NCI-H146 (cell line): ENCODE measurements around the gene ABI3BP.
"Not testable (repeated sequence)": the region's sequence is repeated elsewhere in the genome, so short reads cannot be mapped to it uniquely, and the experiment has no call there.

ENCODE experiments used
- DNase-seq: peaks from one replicate; lab custom pipeline; 2025; lab: John Stamatoyannopoulos, UW

The ABI3BP gene

DNA sequence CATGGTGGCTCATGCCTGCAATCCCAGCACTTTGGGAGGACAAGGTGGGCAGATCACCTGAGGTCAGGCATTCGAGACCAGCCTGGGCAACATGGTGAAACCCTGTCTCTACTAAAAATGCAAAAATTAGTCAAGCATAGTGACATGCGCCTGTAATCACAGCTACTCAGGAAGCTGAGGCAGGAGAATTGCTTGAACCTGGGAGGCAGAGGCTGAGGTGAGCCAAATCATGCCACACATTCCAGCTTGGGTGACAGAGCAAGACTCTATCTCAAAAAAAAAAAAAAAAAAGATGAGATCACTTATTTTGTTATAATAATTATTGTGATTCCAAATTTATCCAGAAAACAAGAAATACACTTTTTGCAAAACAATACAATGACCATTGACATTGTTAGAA is 47.1 kb downstream of the ABI3BP start:
- DNase-seq: not testable (repeated sequence)

- DNase-seq: no peak
These were observed 51.8 kb downstream of the ABI3BP start for GRCh38 chr3:100941451-100941850.

DNA sequence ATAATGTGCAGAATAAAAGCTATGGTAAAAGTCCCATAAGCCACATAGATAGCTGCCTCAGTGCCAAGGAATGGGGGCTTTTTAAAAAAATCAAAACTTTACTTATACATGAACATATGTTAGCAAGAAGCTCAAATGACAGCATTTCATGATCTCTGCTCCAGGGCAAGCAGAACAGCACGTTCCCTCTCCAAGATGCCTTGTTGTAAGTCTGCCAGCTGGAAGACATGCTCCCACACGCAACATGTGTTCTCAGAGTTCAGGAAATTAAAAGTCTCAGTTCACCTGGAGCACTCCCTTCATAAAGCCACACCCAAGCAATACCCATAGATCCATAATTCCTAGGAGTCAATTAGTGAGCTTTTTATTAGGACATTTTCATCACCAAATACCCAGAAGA is 52.2 kb downstream of the ABI3BP start:
- no peak for DNase-seq

DNA sequence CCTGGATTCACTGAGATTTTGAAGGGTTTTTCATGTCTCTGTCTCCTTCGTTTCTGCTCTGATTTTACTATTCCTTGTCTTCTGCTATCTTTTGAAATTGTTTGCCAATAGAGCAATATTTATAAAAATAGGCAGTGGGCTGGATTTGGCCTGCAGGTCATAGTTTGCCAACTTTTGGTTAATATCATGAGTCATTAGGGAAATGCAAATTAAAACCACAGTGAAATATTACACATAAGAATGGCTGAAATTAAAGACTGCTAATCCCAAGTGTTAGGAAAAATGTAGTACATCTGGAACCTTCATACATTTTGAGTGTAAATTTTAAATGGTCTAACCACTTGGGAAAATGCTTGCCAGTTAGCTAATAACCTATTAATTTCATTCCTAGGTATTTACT is 56.3 kb downstream of the ABI3BP start:
- no peak for DNase-seq

- no peak for DNase-seq
These were observed 60.7 kb downstream of the ABI3BP start for GRCh38 chr3:100932491-100932890.

GRCh38 chr3:100928638-100929428 is 64.4 kb downstream of the ABI3BP start:
- no peak for DNase-seq

DNA sequence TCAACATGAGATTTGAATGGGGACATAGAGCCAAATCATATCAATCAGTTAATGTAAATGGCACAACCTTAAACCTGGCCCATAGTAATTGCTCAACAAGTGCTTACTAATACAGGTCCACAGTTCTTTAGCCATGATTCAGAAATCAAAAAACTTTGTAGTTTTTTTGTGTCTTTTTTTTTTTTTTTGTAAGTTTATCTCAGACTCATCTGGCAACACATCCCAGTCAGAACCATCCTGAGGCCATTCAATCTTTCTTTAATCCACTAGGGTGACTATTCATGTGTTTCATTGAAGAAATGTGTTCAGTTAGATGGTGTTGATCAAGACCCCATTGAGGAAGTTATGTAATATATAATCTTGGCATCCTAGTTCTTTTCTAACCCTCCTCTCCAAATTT is 65.4 kb downstream of the ABI3BP start:
- DNase-seq: no peak

DNA sequence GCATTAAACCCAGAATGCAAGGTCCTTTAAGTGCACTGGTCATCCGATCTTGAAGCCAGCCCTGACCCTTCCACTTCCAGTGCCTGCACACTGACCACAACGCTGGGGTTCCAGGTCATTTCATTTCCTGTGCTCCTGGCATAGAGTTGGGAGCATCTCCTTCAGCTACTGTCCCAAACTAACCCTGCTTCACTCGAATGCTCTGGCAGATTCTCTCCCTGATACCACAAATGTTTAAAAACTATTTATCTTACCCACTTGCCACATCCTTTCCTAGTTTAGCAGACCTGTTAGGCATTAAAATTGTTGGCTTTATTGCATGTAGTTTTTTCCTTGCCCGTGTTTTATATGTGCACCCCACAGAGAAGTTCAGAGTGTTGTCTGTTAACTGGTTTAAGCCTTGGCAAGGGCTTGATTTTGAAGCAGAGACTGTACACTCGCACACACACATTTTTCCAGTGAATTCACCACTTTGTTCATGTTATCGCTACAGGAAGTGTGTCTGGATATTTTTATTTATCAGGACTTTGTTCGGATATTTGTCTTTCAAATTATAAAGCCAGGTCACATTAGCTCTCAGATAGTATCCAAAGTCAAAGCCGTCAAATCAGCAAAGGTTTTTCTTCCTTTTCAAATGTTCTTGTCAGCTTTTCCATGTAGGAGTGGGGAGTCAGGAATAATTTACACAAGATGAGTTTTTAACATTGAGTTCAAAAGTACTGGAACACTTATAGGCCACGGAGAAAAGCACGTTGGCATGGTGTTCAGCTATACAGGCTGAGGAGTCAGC is 77.3 kb downstream of the ABI3BP start:
- no peak for DNase-seq

GRCh38 chr3:100913870-100914648 is 79.2 kb downstream of the ABI3BP start:
- DNase-seq: no peak

- DNase-seq: no peak
These were observed 80.2 kb downstream of the ABI3BP start for GRCh38 chr3:100912976-100913545.

DNA sequence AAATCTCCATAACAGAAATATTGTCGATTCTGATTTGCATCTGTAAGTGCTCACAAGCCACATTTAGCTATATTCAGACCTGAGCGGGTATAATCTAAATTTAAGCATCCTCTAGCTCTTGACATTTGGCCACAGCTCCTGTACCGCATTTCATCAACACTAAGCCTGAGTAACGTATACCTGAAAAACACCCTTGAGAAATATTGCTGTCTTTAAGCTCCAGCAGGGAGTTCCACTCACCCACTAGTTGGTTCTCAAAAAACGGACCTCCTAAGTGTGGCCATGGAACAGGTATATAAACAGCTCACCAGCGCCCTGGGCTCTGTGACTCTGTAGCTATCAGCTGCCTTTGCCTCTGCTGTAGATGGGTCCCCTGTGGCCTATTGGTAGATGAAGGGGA is 80.7 kb downstream of the ABI3BP start:
- no peak for DNase-seq

DNA sequence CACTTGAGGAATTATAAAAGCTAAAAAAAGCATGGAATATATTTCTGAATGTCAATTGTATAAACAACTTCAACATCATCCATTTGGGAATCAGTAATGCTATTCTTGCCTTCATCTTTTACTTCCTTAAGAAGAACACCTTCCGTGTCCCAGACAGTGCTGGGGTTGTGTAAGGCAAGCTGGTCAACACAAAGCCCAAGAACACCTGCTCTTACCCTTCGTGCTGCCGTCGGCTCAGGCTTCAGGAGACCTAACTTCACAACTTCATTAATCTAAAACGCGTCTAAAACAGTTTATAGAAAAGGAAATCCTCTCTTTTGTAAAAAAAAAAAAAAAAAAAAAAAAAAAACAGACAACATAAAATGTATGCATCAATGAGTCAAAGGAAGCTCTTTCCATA is 81.3 kb downstream of the ABI3BP start:
- no peak for DNase-seq

DNA sequence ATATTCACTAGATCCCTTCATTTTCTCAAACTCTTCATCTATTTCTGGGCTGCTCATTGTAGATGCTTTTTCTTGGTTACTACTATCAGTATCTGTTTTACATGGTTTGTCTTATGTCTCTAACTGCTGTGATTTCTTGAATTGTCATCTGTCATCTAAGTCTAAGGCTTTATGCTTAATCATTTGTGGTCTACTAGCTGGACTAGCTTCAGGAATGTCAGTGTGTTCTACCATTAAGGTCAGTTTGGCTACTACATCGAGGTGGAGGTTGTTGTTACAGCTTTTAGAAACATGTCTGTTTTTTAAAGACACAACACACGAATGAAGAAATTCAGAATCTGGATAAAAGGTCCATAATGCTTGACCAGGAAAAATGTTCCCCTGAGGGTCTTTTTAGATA is 82.2 kb downstream of the ABI3BP start:
- no peak for DNase-seq

GRCh38 chr3:100902572-100902971 is 90.6 kb downstream of the ABI3BP start:
- no peak for DNase-seq

- DNase-seq: no peak
These were observed 92.4 kb downstream of the ABI3BP start for GRCh38 chr3:100900671-100901335.

- no peak for DNase-seq
These were observed 93.7 kb downstream of the ABI3BP start for GRCh38 chr3:100899440-100900091.

- DNase-seq: no peak
These were observed 94.5 kb downstream of the ABI3BP start for GRCh38 chr3:100898681-100899080.

- DNase-seq: no peak
These were observed 96.2 kb downstream of the ABI3BP start for GRCh38 chr3:100896994-100897393.

DNA sequence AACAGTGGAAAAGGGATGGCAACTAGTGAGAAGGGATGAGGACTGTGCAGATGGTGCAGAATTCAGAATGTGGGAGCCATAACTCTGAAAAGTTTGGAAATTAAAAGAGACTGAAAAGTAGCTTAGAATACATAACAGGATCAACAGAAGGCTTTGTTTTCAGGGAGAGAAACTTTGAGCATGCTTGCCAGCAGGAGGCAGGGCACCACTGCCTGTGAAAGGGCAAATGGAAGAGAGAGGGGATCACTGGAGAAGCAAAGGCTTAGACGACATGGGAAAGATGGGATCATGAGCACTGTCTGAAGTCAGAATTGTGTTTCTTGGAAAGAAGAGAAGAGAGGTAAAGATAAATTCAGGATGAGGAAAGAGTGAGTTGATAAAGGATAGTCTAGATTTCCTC is 99.6 kb downstream of the ABI3BP start:
- DNase-seq: no peak

DNA sequence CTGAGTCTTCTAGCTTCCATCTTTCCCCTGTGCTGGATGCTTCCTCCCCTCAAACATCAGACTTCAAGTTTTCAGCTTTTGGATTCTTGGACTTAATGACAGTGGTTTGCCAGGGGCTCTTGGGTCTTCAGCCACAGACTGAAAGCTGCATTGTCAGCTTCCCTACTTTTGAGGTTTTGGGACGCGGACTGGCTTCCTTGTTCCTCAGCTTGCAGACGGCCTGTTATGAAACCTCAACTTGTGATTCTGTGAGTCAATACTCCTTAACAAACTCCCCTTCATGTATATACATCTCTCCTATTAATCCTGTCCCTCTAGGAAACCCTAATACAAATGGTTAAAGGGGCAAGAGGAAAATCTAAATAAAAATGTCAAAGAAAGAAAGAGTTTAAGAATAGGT is 100.1 kb downstream of the ABI3BP start:
- DNase-seq: no peak

GRCh38 chr3:100891827-100892226 is 101.4 kb downstream of the ABI3BP start:
- DNase-seq: no peak
